NCI-H526 treated with DMSO at 0.1 percent for 48 hours (cell line): ENCODE data around the gene HPS5.

Source experiments
- DNase-seq: peaks from one replicate; lab custom pipeline; 2025; lab: John Stamatoyannopoulos, UW

HPS5 gene

DNA sequence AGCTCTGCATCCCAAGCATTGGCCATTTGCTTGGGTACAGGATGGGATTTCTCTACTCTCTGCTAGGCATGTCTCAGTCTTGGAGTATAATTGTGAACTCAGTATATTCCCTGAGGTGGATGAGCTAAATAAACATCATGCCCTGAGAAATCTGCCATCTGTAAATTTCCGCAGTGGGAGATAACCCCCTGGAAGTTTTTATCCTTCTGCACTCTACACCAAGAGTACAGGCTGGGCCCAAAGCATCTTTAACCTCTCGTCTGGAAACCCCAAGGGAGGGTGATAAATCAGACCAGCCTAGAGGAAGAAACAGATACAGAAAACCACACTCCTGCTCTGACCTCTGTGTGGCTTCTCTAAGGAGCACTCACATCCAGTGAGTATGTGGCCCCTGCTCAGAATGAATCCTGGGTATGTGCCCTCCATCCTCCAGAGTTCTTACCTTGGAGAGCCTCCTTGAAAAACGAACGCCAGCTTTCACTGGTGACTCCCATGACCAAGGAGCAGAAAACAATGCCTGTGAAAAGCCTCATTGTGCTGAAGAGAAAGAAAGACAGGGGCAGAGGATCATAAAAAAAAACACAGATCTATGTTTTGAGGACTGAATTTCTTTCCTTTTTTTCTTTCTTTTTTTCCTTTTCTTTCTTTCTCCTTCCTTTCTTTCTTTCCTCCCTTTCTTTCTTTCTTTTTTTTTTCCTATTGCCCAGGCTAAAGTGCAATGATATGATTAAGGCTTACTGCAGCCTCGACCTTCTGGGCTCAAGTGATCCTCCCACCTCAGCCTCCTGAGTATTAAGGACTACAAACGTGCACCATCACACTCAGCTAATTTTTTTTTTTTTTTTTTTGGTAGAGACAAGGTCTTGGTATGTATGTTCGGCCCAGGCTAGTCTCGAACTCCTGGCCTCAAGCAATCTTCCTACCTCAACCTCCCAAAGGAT, 86.3 kb downstream of the HPS5 start:
- no peak for DNase-seq

DNA sequence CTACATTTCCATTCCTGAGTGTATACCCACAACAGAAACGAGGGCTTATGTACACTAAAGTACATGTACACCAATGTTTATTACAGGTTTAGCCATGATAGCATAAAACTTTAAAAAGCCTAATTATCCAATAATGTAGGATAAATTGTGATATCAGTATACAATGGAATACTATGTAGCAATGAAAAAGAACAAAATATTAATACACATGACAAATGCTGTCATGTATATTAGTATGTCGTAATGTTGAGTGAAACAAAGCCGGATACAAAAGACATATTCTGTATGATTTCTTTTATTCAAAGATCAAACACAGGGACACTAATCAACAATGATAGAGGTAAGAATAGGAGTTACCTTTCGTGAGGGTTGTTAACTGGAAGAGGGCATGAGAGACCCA, 88.0 kb downstream of the HPS5 start:
- DNase-seq, result no peak

GRCh38 chr11:18230859-18231258, 91.1 kb downstream of the HPS5 start:
- DNase-seq, result no peak

DNA sequence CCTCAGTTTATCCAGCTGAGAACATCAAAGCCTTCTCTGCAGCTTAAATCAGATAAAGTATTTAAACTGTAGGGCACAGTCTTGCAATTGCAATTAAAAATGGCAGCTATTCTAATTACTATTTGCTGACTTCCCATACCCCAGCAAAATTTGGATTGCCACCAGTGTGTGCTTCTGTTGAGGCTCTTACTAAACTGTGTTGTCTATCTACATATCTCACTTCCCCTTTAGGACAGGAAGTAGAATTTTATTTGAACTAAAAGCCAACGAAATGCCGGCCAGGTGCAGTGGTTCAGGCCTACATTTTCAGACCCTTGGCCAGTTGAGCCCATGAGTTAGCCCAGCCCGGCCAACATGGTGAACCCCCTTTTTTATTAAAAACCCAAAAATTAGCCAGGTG, 92.4 kb downstream of the HPS5 start:
- DNase-seq, result no peak
